Fibroblast of the aortic adventitia (primary cell): ENCODE results near the gene TF. TPM values are rescaled to one million over a fixed set of nuclear protein-coding genes. Genes with fewer than 3 reads are reported as not detected.

Experiments used
- DNase-seq: peaks from one replicate; pipeline ENCODE4 v3.0.0-alpha.2; 2010; ENCODE audit warnings: low read depth
- H3K4me3 ChIP-seq: 2 replicates; pipeline ENCODE4 v1.5.1; 2011; ENCODE audit warnings: low read depth, mild to moderate bottlenecking, control low read depth, low read length, moderate library complexity
- CTCF ChIP-seq: IDR thresholded peaks from 2 replicates; pipeline ENCODE4 v1.5.1; 2011; ENCODE audit warnings: mild to moderate bottlenecking, low read length, control low read depth, inconsistent platforms; ENCODE audit not compliant: insufficient read depth
- total RNA-seq: library from RNA; depleted of rRNA; stranded (reverse); fragments of >200 nt; gene quantifications from 2 replicates; pipeline ENCODE4 v1.2.3, GENCODE V29; 2012; ENCODE audit warnings: low replicate concordance

TF gene
- total RNA-seq, 1 donor: under 0.01 TPM

GRCh38 chr3:133828576-133829309, 82.5 kb downstream of the TF start:
- no peak overlapping the region for H3K4me3 ChIP-seq
- TF ChIP-seq CTCF: no peak
- no peak for DNase-seq

GRCh38 chr3:133829310-133829707, 83.1 kb downstream of the TF start:
- TF ChIP-seq CTCF: no peak
- DNase-seq: no peak
- H3K4me3 ChIP-seq: no peak overlapping the region

- no peak overlapping the region for H3K4me3 ChIP-seq
- TF ChIP-seq CTCF: no peak
- no peak for DNase-seq
Observed at GRCh38 chr3:133830071-133830470, 83.9 kb downstream of the TF start.

GRCh38 chr3:133831966-133832801, 86.0 kb downstream of the TF start:
- DNase-seq: no peak
- H3K4me3 ChIP-seq: no peak overlapping the region
- TF ChIP-seq CTCF: no peak

- TF ChIP-seq CTCF: no peak
- DNase-seq: no peak
- no peak overlapping the region for H3K4me3 ChIP-seq
Observed at GRCh38 chr3:133832802-133833144, 86.6 kb downstream of the TF start.

- no peak overlapping the region for H3K4me3 ChIP-seq
- no peak for DNase-seq
- no peak for TF ChIP-seq CTCF
Observed at GRCh38 chr3:133833267-133833666, 87.1 kb downstream of the TF start.
